ENCODE data around the gene KCNE1.

KCNE1 gene

GRCh38 chr21:34511787-34512455 lies at the start of gene KCNE1:
Gene KCNE1, minus strand, starts transcription at chr21:34512210. Its CDS starts 62,576 bp downstream, at chr21:34449634.
- TF ChIP-seq RARB (CRISPR knock-in tag; IDR thresholded peaks at IDR 0.05) (no peak), ZFP3 (CRISPR knock-in tag; IDR thresholded peaks at IDR 0.05) (no peak), ZNF8 (CRISPR knock-in tag; IDR thresholded peaks at IDR 0.05) (no peak), ZFP30 (CRISPR knock-in tag; IDR thresholded peaks at IDR 0.05) (no peak)
- no peak for ATAC-seq

- TF ChIP-seq RARB (CRISPR knock-in tag; IDR thresholded peaks at IDR 0.05) (no peak), PPARA (CRISPR knock-in tag; IDR thresholded peaks at IDR 0.05; ENCODE audit: borderline replicate concordance) (no peak), BACH2 (CRISPR knock-in tag; IDR thresholded peaks at IDR 0.05; ENCODE audit: borderline replicate concordance) (no peak), ZNF565 (CRISPR knock-in tag; conservative IDR thresholded peaks at IDR 0.05; ENCODE audit: low read depth) (no peak), ISL1 (CRISPR knock-in tag; IDR thresholded peaks at IDR 0.05) (no peak)
- TF ChIP-seq, protein P1, sequence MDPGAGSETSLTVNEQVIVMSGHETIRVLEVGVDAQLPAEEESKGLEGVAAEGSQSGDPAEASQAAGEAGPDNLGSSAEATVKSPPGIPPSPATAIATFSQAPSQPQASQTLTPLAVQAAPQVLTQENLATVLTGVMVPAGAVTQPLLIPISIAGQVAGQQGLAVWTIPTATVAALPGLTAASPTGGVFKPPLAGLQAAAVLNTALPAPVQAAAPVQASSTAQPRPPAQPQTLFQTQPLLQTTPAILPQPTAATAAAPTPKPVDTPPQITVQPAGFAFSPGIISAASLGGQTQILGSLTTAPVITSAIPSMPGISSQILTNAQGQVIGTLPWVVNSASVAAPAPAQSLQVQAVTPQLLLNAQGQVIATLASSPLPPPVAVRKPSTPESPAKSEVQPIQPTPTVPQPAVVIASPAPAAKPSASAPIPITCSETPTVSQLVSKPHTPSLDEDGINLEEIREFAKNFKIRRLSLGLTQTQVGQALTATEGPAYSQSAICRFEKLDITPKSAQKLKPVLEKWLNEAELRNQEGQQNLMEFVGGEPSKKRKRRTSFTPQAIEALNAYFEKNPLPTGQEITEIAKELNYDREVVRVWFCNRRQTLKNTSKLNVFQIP (CRISPR knock-in tag; IDR thresholded peaks at IDR 0.05; ENCODE audit: borderline replicate concordance, low read depth) = no peak
- ATAC-seq = no peak
Observed at GRCh38 chr21:34561806-34562205, 49.8 kb upstream of the KCNE1 start.

DNA sequence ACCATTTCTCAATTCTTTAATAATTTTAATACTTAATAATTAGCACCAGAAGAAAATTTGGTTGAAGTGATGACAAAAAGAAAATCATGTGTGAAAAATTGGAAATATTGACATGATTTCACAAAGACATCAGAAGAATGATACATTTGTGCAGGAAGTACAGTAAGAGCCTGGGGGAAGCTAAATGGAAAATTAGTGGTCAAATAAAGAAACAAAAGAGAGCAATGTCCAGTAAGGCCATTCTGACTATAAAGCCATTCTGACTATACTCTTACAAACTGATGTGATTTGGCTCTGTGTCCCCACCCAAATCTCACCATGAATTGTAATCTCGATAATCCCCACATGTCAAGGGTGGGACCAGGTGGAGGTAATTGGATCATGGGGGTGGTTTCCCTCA lies 48.6 kb upstream of the KCNE1 start:
- ATAC-seq = no peak
- TF ChIP-seq, protein P1 (CRISPR knock-in tag; IDR thresholded peaks at IDR 0.05; ENCODE audit: borderline replicate concordance, low read depth) = no peak
- TF ChIP-seq CSRNP3 (CRISPR knock-in tag; IDR thresholded peaks at IDR 0.05) (no peak), ZNF70 (CRISPR knock-in tag; IDR thresholded peaks at IDR 0.05) (no peak)

GRCh38 chr21:34560021-34560420 lies 48.0 kb upstream of the KCNE1 start:
- no peak for TF ChIP-seq ZNF70 (CRISPR knock-in tag; IDR thresholded peaks at IDR 0.05)
- TF ChIP-seq ZC3H10 (CRISPR knock-in tag; IDR thresholded peaks at IDR 0.05) = no peak
- no peak for TF ChIP-seq CSRNP3 (CRISPR knock-in tag; IDR thresholded peaks at IDR 0.05)
- TF ChIP-seq, protein P2, sequence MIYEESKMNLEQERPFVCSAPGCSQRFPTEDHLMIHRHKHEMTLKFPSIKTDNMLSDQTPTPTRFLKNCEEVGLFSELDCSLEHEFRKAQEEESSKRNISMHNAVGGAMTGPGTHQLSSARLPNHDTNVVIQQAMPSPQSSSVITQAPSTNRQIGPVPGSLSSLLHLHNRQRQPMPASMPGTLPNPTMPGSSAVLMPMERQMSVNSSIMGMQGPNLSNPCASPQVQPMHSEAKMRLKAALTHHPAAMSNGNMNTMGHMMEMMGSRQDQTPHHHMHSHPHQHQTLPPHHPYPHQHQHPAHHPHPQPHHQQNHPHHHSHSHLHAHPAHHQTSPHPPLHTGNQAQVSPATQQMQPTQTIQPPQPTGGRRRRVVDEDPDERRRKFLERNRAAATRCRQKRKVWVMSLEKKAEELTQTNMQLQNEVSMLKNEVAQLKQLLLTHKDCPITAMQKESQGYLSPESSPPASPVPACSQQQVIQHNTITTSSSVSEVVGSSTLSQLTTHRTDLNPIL (CRISPR knock-in tag; IDR thresholded peaks at IDR 0.05; ENCODE audit: low read depth) = no peak
- TF ChIP-seq TCF4 (CRISPR knock-in tag; IDR thresholded peaks at IDR 0.05; ENCODE audit: borderline replicate concordance) = no peak
- no peak for TF ChIP-seq BACH2 (CRISPR knock-in tag; IDR thresholded peaks at IDR 0.05; ENCODE audit: borderline replicate concordance)
- ATAC-seq = no peak

DNA sequence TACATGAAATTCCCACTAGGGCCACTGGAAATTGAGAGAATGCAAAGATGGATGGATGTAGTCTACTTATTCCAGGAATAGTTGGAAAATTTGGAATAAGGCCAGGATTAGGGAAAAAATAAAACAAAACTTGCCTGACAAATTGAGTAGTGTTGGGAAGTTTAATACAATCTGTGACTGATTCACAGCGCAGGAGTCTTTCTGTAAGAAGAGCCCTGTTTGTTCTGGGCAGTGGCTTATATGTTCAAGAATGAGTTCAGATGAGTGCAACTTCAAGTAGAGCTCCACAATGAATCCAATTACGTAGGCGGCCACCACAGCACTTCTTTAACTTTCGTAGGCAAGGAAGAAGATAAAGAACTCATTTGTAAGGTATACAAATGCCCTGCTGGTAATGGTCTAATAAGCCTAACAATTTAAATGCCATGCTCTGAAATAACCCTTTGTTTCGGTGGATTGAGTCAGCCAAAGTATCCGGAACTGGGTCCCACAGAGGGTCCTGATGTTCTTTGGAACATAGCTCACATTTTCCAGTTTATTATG lies 47.1 kb upstream of the KCNE1 start:
- ATAC-seq = no peak
- no peak for TF ChIP-seq ZNF565 (CRISPR knock-in tag; conservative IDR thresholded peaks at IDR 0.05; ENCODE audit: low read depth)
- no peak for TF ChIP-seq PATZ1 (CRISPR knock-in tag; IDR thresholded peaks at IDR 0.05; ENCODE audit: borderline replicate concordance)
- TF ChIP-seq CSRNP3 (CRISPR knock-in tag; IDR thresholded peaks at IDR 0.05) = no peak
- TF ChIP-seq RARB (CRISPR knock-in tag; IDR thresholded peaks at IDR 0.05) = no peak
- TF ChIP-seq GLIS3 (CRISPR knock-in tag; IDR thresholded peaks at IDR 0.05) = no peak
- no peak for TF ChIP-seq TOX (CRISPR knock-in tag; IDR thresholded peaks at IDR 0.05; ENCODE audit: borderline replicate concordance)
- no peak for TF ChIP-seq ISL1 (CRISPR knock-in tag; IDR thresholded peaks at IDR 0.05)
- no peak for TF ChIP-seq TCF4 (CRISPR knock-in tag; IDR thresholded peaks at IDR 0.05; ENCODE audit: borderline replicate concordance)
- no peak for TF ChIP-seq ARNTL (CRISPR knock-in tag; IDR thresholded peaks at IDR 0.05; ENCODE audit: borderline replicate concordance, low read depth)

All from SK-N-SH treated with all-trans-retinoic acid at 6 μM for 48 hours (cell line).